ENCODE results near the gene ASPRV1.

DNA sequence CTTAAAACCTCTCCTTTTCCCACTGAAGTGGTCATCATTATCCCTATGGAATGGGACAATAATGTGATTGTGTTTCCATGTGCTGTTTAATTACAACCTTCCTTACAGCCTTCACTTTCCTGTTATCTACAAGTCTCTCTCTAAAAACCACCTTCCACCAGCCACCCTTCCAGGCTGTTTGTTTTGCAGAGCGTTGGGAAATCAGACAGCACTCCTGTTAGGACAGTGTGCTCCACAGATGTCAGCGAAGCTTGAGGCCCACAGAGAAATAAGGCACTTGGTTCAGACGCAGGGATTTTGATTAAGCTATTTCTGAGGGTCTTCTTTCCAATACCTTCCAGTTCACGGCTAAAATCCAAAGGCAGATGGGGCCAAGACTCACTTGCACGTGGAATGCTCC, 32.3 kb upstream of the ASPRV1 start:
- TF ChIP-seq CTCF (IDR thresholded peaks at IDR 0.05), result no peak
- TF ChIP-seq POLR2A (IDR thresholded peaks at IDR 0.05), result no peak
